NCI-H1694 (cell line): ENCODE measurements around the gene GALNT7.
A peak's percentile ranks its signal among the peaks of the same experiment; 100 is the strongest.
"Not testable (repeated sequence)": the region's sequence is repeated elsewhere in the genome, so short reads cannot be mapped to it uniquely, and the experiment has no call there.

ENCODE experiments used
- DNase-seq: peaks from one replicate; lab custom pipeline; 2025; lab: John Stamatoyannopoulos, UW

The GALNT7 gene, protein sequence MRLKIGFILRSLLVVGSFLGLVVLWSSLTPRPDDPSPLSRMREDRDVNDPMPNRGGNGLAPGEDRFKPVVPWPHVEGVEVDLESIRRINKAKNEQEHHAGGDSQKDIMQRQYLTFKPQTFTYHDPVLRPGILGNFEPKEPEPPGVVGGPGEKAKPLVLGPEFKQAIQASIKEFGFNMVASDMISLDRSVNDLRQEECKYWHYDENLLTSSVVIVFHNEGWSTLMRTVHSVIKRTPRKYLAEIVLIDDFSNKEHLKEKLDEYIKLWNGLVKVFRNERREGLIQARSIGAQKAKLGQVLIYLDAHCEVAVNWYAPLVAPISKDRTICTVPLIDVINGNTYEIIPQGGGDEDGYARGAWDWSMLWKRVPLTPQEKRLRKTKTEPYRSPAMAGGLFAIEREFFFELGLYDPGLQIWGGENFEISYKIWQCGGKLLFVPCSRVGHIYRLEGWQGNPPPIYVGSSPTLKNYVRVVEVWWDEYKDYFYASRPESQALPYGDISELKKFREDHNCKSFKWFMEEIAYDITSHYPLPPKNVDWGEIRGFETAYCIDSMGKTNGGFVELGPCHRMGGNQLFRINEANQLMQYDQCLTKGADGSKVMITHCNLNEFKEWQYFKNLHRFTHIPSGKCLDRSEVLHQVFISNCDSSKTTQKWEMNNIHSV

DNA sequence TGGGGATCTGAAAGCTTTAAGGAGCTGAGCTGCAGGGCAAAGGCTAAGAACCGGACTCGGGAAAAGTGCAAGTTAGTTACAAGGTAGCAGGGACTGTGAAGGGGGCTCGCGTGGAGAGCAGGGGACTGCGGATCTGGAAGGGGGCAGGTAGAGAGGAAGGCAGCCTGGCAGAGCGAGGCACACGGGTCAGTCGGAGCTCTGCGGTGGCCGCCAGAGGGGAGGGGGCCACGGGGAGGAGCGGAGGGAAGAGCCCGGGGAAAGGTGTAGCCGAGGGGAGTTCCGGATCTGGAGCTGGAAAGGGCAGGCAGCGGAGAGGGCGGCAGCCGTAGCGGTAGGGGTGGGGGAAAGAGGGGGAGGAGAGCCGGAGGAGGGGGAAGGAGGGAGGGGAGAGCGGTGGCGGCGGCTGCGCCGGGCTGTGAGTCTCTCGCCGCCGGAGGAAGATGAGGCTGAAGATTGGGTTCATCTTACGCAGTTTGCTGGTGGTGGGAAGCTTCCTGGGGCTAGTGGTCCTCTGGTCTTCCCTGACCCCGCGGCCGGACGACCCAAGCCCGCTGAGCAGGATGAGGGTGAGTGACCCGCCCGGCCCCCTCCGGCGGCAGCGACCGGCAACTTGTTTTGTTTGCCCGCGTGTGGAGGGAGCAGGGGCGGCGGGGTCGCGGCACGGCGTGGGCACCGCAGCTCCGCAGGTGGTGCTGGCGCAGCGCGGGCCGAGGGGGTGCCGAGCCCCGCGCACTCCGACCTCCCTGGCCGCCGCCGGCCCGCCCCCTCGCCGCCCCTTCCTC lies at the start of gene GALNT7:
Gene GALNT7, plus strand, starts transcription at position 416 of the 782 bp plus-strand sequence. Its CDS starts 25 bp downstream, at position 441.
- peak; percentile 14 for DNase-seq

DNA sequence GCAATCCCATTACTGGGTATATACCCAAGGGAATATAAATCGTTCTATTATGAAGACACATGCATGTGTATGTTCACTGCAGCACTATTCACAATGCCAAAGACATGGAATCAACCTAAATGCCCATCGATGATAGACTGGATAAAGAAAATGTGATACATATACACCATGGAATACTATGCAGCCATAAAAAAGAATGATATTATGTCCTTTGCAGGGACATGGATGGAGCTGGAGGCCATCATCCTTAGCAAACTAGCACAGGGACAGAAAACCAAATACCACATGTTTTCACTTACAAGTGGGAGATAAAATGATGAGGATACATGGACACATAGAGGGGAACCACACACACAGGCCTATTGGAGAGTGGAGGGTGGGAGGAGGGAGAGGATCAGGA lies 49.8 kb upstream of the GALNT7 start:
- DNase-seq: not testable (repeated sequence)

DNA sequence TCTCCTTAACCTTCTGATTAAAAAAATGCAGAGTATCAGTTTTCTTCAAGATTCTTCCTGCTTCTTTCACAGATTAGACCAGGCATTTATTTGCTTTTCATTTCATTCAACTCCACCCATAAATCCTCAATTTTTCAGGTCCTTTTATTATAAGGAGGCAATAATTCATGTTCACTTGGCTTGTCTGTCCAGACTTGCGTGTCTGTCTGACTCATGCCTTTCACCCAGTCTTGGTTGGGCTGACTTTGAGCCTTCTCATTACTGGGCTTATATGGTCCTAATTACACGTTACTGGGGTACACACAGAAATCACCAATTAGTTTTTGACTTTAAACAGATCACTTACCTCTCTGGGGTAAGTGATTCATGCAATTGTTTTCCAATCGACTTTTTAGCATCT lies 48.8 kb upstream of the GALNT7 start:
- DNase-seq: no peak

DNA sequence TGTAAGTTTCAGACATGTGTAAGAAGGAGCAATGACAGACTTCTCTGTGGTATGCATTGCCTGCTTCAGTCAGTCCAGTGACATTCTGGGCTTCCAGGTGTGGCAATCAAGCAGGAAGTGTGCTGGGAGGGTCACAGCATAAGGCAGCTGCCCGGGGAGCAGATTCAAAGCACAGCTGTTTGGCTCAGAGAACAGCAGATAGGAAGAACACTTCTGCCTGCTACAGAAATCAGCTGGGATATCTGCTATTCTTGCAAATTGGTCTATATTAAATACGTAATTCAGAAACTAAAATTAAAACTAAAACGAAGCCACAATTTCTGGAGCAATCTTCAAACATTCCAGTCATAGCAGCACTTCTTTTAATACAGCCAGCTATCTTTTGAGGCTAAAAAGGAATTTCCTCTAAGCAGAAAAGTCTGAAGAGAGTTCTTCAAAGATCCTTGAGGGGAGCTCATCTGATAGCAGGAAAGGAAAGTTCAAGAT lies 47.5 kb upstream of the GALNT7 start:
- DNase-seq: no peak

DNA sequence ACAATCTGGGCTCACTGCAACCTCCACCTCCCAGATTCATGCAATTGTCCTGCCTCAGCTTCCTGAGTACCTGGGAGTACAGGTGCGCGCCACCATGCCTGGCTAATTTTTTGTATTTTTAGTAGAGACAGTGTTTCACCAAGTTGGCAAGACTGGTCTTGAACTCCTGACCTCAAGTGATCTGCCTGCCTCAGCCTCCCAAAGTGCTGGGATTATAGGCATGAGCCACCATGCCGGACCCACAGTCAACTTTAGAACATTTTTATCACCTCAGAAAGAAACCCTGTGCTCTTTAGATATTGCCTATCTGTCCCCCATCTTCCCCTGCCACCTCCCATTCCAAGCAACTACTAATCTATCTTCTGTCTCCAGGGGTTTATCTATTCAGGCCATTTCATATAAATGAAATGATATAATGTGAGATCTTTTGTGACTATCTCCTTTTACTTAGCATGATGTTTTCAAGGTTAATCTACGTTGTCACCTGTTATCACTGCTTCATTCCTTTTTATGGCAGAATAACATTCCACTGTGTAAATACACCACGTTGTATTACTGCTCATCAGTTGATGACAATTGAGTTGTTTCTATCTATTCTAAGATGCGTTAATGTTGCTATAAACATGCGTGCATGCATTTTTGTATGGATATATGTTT lies 44.3 kb upstream of the GALNT7 start:
- DNase-seq: no peak

DNA sequence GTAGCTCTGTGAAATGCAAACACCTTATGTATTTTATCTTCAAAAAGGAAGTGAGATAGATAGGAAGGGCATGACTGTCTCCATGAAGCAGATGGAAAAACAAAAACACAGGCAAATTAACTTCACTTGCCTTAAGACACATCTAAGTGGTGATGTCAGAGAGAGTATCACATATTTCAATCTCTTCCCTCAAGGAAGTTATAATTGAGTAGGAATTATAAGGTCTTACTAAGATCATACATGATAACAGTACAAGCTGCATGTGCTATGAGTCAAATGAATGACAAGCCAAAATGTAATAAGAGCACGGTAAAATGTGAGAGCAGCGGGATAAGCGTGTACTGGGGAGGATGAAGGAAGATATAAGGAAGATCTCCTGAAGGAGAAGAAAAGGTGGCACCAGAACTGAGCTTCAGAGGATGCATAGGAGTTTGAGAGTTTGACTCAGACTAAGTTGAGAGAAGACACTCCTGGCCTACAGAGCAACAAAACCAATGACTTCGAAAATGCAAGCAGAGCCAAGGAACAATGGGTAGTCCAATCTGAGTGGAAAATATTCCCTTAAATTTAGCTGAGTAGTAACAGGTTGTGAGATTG lies 43.3 kb upstream of the GALNT7 start:
- no peak for DNase-seq

DNA sequence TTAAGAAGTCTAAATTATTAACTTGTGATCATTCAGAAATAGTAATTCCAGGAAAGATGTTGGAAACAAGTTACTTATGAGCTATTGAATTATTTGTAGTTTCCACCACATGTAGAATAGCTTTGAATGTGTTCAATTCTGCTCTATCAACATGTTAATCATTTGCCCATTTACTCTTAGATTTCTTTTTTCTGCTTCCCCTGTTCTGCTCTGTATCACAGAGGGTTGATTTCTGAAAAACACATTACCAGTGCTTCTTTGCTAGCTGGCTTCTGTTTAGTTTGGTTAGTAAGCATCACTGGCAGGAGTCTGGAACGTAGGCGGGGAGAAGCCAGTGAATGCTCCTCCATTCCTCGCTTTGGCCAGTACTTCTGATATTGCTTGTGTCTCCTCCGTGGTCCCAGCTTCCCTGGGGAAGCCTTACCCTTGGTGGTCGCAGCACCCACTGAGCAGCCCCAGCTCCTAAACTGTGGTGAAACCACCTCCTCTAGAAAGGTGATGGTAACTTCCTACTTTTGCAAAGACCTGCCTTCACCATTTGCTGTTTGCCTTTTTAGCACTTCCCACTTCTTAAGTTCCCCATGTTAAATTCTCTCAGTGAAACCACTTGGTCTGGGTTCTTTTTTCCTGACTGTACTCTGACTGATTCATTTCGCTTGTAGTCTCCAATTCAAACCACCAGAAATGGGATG lies 40.3 kb upstream of the GALNT7 start:
- DNase-seq: no peak

DNA sequence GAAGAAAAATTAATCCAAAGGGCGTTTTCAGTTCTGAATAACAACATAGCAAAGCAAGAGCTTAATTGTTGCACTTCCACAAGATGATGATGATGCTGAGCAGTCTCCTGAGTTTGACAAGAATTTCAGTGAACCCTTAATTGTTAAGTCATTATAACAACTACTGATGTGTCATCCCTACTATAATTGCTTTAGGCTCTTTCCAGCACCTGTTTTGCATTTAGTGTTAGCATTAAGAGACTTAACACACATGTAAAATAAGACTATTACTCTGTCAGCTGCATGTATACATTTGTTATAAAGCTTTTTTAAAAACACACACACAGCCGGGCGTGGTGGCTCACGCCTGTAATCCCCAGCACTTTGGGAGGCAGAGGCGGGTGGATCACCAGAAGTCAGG lies 37.9 kb upstream of the GALNT7 start:
- no peak for DNase-seq

DNA sequence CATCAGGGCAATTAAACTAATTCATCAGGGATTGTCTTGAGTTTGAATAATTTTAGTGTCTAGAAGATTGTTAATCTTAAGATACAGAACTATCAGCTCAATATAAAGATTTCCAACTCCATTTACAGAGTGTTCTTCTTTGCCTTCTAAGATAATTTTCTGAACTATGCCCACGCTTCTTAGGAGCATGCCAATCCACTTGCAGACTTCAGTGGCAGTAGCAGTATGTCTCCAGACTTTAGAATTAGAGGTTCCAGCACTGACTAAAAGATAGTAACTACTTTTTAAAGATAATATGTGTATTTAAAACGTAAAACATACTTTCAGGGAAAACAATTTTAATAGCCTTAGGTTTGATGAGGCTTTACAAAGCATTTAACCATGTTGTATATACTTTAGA lies 34.2 kb upstream of the GALNT7 start:
- DNase-seq: no peak

DNA sequence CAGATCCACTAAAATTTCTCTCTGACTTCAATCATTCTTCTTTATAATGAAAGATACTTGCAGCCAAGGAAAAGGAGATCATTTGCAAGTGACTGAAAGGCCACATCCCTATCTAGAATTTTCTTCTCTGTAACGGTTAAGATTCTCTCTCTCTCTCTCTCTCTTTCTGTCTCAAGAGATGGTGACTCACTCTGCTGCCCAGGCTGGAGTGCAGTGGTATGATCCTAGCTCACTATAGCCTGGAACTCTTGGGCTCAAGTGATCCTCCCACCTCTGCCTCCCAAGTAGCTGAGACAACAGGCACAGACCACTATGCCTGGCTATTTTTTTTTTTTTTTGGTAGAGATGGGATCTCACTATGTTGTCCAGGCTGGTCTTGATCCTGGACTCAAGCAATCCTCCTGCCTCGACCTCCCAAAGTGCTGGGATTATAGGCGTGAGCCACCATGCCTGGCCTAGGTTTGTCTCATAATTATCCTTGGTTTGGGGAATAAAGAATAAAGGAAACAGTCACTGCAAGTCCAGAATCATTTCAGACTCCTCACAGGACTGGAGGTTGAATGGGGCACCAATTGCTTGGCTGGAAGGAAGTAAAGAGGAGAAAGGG lies 33.3 kb upstream of the GALNT7 start:
- no peak for DNase-seq

DNA sequence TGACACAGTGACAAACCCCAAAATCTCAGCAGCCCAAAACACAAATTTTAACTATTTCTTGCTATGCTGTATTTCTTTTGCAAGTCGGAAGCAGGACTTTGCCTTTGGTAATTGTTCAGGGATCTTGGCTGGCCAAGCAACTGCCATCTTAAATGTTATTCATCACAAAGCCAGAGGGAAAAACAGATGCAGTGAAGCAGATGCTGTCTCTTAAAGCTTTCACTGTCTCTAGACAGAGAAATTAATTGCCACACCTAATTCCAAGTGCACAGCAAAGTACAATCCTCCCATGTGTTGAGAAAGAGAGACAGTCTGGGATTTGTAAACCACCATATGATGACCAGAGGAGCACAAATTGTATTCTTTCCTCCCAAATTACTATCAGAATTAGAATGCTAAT lies 30.0 kb upstream of the GALNT7 start:
- DNase-seq: no peak

DNA sequence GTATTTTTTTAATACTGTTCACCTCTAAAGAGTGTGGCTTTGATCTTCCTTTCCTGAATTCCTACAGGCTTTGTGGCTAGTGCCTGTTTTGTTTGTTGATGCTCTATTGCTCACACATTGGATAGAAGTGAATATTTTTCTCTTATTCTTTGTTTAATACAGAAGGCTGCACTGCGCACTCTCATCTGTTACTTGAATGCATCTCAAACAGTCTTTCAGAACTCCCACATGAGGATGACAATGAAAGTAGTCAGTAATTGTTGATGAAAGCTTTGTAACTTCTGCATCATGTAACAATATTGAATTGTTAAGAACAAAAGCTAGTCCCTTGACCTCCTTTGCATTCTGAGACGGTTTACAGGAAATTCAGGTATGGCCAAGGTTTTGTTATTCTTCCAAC lies 29.1 kb upstream of the GALNT7 start:
- no peak for DNase-seq

DNA sequence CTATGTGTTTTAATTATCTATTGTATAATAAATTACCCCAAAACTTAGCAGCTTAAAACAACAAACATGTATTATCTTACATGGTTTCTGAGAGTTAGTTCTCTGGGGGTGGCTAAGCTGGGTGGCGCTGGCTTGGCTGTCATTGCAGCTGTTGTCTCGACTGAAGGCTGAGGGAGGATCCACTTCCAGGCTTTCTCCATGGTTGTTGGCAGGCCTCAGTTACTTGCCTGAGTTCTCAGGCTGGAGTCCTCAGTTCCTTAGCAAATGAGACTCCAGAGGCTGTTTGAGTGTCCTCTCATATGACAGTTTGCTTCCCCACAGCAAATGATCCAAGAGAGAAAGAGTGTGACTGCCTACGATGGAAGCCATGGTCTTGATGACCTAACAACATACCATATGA lies 23.5 kb upstream of the GALNT7 start:
- DNase-seq: no peak

DNA sequence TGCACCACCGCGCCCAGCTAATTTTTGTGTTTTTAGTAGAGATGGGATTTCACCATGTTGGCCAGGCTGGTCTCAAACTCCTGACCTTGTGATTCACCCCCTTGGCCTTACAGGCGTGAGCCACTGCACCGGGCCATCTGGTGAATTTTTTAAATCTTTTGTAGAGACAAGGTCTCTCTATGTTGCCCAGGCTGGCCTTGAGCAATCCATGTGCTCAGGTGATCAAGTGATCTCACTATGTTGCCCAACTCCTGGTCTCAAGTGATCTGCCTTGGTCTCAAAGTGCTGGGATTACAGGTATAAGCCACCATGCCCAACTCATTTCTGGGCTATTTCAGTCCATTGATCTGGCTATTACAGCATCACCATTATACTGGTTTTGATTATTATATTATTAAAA lies 22.2 kb upstream of the GALNT7 start:
- no peak for DNase-seq

DNA sequence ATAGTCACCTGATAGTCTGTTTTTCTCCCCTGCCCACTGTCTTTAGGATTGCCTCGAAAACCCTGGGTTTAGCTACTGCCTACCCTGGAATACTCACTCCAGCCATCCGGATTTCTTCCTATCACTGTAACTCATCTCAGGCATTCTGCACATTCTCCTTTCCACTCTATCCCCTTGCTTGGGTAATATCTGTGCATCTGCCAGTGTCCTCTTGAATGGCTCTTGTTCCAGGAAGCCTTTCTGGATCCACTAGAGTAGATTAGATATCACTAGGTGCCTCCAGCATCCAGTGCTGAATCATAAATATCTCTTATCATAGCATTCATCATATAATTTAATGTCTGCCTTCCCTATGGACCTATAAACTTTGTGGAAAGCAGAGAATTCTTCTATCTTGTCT lies 17.1 kb upstream of the GALNT7 start:
- DNase-seq: no peak

DNA sequence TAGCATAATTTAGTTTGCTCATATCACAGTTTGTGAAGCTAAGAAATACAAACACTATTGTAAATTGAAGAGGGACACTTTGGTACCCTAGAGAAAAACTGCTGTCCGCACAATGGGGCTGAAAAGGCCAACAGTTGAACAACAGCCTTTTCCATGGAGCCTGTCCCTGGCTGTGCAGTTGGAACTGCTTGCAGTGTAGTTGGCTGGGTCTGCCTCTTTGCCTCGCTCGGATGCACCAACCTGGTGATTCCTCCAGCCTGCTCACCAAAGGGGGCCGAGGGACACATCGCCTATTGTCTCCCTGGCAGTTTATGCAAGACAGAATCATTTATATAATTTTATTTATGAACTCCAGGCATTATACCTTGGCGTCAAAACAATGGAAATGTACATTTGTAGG lies 16.5 kb upstream of the GALNT7 start:
- DNase-seq: no peak

DNA sequence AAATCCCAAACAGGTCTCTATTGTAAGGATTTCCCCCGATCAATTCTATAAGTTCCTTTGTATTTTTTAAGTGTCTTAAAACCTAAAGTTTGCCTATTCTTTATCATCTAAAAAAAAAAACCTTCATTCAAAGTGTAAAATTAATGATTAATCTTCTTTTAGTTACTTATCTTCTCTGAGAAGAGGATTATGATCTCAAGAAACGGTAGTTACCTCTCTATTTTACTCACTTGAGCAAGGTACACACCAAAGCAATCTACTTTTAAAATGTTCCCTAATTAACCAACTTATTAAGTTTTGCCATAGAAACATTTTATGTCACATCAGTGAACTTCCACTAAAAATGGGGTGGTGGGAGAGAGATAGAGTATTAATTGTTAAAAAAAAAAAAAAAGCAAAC lies 15.2 kb upstream of the GALNT7 start:
- no peak for DNase-seq

DNA sequence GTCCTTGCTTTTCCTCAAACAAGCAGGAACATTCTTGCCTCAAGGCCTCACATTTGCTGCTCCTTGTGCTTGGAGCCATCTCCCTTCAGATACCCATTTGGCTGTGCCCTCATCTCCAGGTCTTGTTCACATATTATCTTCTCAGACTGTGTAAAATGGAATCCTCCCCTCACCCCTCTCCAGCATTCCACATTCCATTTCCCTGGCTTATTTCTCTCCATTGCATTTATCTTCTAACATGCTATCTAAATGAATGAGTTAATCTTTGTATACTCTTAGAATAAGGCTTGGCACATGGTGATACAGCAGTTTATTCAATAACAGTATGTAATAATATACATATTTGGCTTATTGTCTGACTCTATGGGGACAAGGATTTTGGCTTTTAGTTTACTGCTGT lies 8.8 kb upstream of the GALNT7 start:
- DNase-seq: no peak

DNA sequence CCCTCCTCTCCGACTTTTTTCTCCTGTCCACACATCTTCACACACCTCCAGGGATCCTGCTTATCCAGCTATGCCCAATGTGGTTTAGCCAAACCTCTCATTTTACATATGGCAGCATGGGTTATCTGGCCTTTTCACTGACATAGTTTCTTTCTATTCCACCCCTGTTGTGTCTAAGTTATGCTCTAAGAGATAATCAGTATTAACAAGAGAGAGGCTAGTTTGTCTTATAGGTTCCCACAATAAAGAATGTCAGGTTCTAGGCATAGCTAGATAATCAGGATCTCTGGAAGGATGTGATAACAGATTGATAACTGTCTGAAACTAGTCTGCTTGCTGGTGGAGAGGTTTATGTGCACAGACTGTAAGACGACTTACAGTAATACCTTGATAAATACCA lies 7.7 kb upstream of the GALNT7 start:
- DNase-seq: no peak

DNA sequence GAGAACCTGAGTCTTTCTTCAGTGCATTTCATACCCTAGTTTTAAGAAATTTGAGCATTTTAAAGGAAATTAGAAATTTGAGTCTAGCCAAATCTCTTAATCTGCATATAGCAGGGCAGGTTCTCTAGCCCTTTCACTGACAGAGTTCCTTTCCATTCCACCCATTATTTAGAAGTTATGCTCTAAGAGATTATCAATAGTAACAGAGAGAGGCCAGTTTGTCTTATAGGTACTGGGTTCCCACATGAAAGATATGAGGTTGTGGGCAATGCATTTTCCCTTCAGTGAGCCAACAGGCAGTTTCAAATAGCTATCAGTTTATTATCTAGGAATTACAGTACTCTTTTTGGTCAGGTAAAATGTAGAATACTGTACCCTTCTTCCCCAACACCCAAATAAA lies 7.3 kb upstream of the GALNT7 start:
- no peak for DNase-seq

DNA sequence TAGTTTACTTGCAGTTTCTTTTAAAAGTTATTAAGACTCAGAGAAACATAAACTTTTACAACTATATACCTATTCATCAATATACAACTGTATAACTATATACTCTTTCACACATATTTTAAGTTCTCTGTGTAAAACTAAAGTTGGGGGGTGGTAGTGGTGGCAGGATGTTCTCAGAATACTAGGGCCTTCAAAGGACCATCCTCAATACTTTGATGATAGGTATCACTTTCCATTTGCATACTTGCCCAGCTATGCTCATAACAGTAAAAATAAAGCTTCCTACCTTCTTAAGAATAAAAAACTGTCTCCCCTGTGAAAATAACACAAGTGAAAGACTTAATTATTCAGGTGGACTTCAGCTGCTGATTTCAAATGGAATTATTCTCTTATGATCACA lies 2.9 kb upstream of the GALNT7 start:
- no peak for DNase-seq
